ENCODE measurements around the gene MFSD2B.

MFSD2B gene

DNA sequence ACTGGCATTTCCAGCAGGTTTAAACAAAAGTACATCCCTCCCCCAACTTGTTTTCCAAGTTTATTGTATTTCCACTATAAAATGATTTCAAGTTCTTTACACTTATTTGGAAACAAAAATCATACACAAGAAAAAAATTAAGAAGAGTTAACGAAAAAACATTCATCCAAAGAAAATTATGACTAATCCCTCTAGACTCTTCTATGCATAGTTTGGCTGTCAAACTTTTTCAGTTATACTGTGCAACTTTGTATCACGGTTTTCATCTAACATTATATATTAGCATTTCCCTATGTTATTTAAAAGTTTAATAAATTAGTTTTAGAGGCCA, 36.7 kb downstream of the MFSD2B start:
- no peak for ATAC-seq (ENCODE audit: low read depth)
- Histone ChIP-seq H3K27ac (ENCODE audit: poor library complexity, severe bottlenecking) (peak overlapping the region; percentile 27), H3K27me3 (ENCODE audit: insufficient read depth, poor library complexity, severe bottlenecking) (no peaks in the 10 kb centered on the region), H3K4me1 (ENCODE audit: insufficient read depth, poor library complexity, severe bottlenecking) (peaks cover 7% of the 10 kb centered on the region), H3K36me3 (ENCODE audit: low read depth) (no peaks in the 10 kb centered on the region), H3K4me3 (ENCODE audit: severe bottlenecking) (peak overlapping the region; percentile 57), H3K9me3 (ENCODE audit: severe bottlenecking) (no peaks in the 10 kb centered on the region)
- TF ChIP-seq, protein P1, sequence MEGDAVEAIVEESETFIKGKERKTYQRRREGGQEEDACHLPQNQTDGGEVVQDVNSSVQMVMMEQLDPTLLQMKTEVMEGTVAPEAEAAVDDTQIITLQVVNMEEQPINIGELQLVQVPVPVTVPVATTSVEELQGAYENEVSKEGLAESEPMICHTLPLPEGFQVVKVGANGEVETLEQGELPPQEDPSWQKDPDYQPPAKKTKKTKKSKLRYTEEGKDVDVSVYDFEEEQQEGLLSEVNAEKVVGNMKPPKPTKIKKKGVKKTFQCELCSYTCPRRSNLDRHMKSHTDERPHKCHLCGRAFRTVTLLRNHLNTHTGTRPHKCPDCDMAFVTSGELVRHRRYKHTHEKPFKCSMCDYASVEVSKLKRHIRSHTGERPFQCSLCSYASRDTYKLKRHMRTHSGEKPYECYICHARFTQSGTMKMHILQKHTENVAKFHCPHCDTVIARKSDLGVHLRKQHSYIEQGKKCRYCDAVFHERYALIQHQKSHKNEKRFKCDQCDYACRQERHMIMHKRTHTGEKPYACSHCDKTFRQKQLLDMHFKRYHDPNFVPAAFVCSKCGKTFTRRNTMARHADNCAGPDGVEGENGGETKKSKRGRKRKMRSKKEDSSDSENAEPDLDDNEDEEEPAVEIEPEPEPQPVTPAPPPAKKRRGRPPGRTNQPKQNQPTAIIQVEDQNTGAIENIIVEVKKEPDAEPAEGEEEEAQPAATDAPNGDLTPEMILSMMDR (IDR thresholded peaks at IDR 0.05; ENCODE audit: poor library complexity, severe bottlenecking) = no peak
- no peak for DNase-seq (ENCODE audit: low spot score)

DNA sequence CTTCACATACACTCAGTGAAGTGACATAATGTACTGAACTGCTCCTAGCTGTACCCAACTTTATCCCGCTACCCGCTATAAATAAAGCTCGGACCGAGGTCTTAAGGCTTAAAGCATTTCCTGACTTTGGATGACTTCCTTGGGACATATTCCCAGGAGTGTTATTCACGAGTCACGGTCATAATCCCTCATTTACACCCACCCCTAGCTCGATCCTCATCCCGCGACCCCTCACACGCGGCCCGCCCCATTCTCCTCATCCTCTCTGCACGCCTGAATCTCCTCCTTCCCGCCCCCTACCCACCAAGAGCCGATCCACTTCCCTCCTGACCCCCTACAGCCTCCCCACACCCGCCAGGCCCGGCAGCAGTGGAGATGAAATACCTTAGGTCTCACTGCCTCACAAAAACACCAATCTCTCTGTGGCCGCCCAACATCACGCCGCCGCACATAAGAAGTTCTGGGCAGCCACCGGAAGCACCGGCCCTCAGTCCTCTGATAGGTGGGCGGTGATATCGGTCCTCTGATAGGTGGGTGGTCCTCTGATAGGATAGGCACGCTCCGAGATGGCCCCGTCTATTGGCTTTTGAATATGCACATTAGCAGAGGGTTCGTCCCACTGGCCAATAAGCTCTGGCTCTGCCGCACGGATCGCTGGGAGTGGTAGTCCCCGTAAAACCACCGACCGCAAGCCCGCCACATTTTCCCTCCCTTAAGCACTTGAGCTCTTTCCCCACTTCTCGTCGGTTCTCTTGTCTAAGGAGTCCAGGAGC, 37.2 kb downstream of the MFSD2B start, which contains the start of gene WDCP:
TSS of gene WDCP (minus strand) at position 462 of the 773 bp plus-strand sequence. CDS start 7,897 bp downstream, outside the sequence.
- no peaks in the 10 kb centered on the region for H3K9me3 ChIP-seq (ENCODE audit: severe bottlenecking)
- H3K27ac ChIP-seq (ENCODE audit: poor library complexity, severe bottlenecking) = peak within 1 kb of the TSS; percentile 27
- peaks cover 7% of the 10 kb centered on the region for H3K4me1 ChIP-seq (ENCODE audit: insufficient read depth, poor library complexity, severe bottlenecking)
- DNase-seq (ENCODE audit: low spot score) = peak; percentile 97
- peak within 1 kb of the TSS; percentile 57 for H3K4me3 ChIP-seq (ENCODE audit: severe bottlenecking)
- no peaks in the 10 kb centered on the region for H3K36me3 ChIP-seq (ENCODE audit: low read depth)
- peak; percentile 98 for ATAC-seq (ENCODE audit: low read depth)
- H3K27me3 ChIP-seq (ENCODE audit: insufficient read depth, poor library complexity, severe bottlenecking) = no peaks in the 10 kb centered on the region
- TF ChIP-seq, protein P1 (IDR thresholded peaks at IDR 0.05; ENCODE audit: poor library complexity, severe bottlenecking) = no peak

DNA sequence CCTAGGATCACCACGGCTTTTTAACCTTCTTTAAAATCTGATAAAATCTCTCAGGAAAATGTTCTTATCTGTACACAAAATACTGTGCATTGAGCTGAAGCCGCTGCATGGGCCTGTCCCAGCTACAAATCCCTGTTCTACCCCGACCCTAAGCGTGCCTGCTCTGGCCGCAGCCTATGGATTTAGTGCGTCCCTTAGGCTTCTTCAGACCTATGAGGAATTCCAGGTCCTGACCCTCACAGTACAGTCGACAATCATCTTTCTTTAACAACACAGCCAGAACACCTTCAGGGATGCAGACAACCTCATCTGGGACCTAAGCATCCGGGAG, 37.8 kb downstream of the MFSD2B start:
- ATAC-seq (ENCODE audit: low read depth) (no peak), DNase-seq (ENCODE audit: low spot score) (no peak)
- TF ChIP-seq, protein P1 (IDR thresholded peaks at IDR 0.05; ENCODE audit: poor library complexity, severe bottlenecking) = no peak
- H3K27me3 ChIP-seq (ENCODE audit: insufficient read depth, poor library complexity, severe bottlenecking) = no peaks in the 10 kb centered on the region
- H3K9me3 ChIP-seq (ENCODE audit: severe bottlenecking) = no peaks in the 10 kb centered on the region
- H3K27ac ChIP-seq (ENCODE audit: poor library complexity, severe bottlenecking) = peak overlapping the region; percentile 27
- no peaks in the 10 kb centered on the region for H3K36me3 ChIP-seq (ENCODE audit: low read depth)
- peaks cover 7% of the 10 kb centered on the region for H3K4me1 ChIP-seq (ENCODE audit: insufficient read depth, poor library complexity, severe bottlenecking)
- no peak overlapping the region for H3K4me3 ChIP-seq (ENCODE audit: severe bottlenecking)

DNA sequence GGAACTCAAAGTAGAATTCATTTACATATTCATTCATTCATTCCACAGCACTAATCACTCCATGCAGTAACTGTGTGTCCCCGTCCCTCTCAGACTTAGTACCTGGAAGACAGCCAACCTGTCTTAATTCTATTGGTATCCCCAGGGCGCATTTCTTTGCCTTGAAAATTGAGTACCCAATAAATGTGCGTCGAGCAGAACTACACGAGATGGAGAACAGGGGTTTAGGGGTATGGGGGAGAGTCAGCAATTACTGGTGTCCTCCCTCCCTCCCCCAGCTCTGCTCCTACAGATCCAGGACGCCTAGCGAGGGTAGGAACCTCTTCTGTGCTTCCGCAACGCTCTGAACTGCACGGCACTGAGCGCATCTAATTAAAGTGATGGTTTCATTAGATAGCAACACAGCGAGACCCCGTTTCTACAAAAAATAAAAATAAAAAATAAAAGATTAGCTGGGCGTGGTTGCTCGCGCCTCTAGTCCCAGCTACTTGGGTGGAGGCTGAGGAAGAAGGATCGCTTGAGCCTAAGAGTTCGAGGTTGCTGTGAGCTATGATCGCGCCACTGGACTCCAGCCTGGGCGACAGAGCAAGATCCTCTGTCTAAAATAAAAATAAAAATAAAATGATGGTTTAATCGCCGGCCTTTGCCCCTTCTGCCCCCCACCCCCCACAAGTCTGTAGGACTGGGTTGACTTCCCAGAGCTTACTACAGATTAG, 39.0 kb downstream of the MFSD2B start:
- ATAC-seq (ENCODE audit: low read depth) (no peak), DNase-seq (ENCODE audit: low spot score) (no peak)
- H3K27me3 ChIP-seq (ENCODE audit: insufficient read depth, poor library complexity, severe bottlenecking) = no peaks in the 10 kb centered on the region
- no peak overlapping the region for H3K27ac ChIP-seq (ENCODE audit: poor library complexity, severe bottlenecking)
- TF ChIP-seq, protein P1 (IDR thresholded peaks at IDR 0.05; ENCODE audit: poor library complexity, severe bottlenecking) = no peak
- no peaks in the 10 kb centered on the region for H3K36me3 ChIP-seq (ENCODE audit: low read depth)
- H3K4me3 ChIP-seq (ENCODE audit: severe bottlenecking) = peak overlapping the region; percentile 48
- peaks cover 7% of the 10 kb centered on the region for H3K4me1 ChIP-seq (ENCODE audit: insufficient read depth, poor library complexity, severe bottlenecking)
- no peaks in the 10 kb centered on the region for H3K9me3 ChIP-seq (ENCODE audit: severe bottlenecking)

All from RWPE2 (cell line).